Measurements from ENCODE around the gene PCCA.

The PCCA gene

GRCh38 chr13:100532090-100532766 lies 443.3 kb downstream of the PCCA start:
- H3F3A ChIP-seq (ENCODE audit: insufficient read depth) = no peaks in the 10 kb centered on the region
- no peaks in the 10 kb centered on the region for H3K27me3 ChIP-seq (ENCODE audit: low read length)
- no peaks in the 10 kb centered on the region for H3K36me3 ChIP-seq (ENCODE audit: low read length)
- H3K9me3 ChIP-seq (ENCODE audit: insufficient read depth, low read length) = no peaks in the 10 kb centered on the region
- TF ChIP-seq CTCF (IDR thresholded peaks at IDR 0.05; ENCODE audit: insufficient read depth, low read length, poor library complexity, severe bottlenecking) = no peak
- TF ChIP-seq EZH2phosphoT487 (conservative IDR thresholded peaks at IDR 0.05; ENCODE audit: low read length) = no peak
- no peaks in the 10 kb centered on the region for H3K9me2 ChIP-seq (replicated peaks; ENCODE audit: insufficient read depth, low read length)
- no peaks in the 10 kb centered on the region for H4K20me1 ChIP-seq (ENCODE audit: low read depth, low read length)
- H3K27ac ChIP-seq (ENCODE audit: low read depth, low read length) = no peak overlapping the region
- H3K4me3 ChIP-seq (ENCODE audit: insufficient read depth, low read length, poor library complexity, severe bottlenecking) = no peak overlapping the region
- no peak overlapping the region for H3K4me2 ChIP-seq (ENCODE audit: low read depth, low read length, poor library complexity, severe bottlenecking)
- H3K79me2 ChIP-seq (ENCODE audit: insufficient read depth, low read length) = no peaks in the 10 kb centered on the region
- H2AFZ ChIP-seq (ENCODE audit: low read depth, low read length, severe bottlenecking) = no peak overlapping the region
- no peak overlapping the region for H3K9ac ChIP-seq (ENCODE audit: low read length)

- no peak overlapping the region for H3K9ac ChIP-seq (ENCODE audit: low read length)
- no peaks in the 10 kb centered on the region for H4K20me1 ChIP-seq (ENCODE audit: low read depth, low read length)
- H3K36me3 ChIP-seq (ENCODE audit: low read length) = no peaks in the 10 kb centered on the region
- no peak overlapping the region for H3K27ac ChIP-seq (ENCODE audit: low read depth, low read length)
- H3F3A ChIP-seq (ENCODE audit: insufficient read depth) = no peaks in the 10 kb centered on the region
- no peaks in the 10 kb centered on the region for H3K9me2 ChIP-seq (replicated peaks; ENCODE audit: insufficient read depth, low read length)
- no peak overlapping the region for H2AFZ ChIP-seq (ENCODE audit: low read depth, low read length, severe bottlenecking)
- no peak overlapping the region for H3K4me2 ChIP-seq (ENCODE audit: low read depth, low read length, poor library complexity, severe bottlenecking)
- no peaks in the 10 kb centered on the region for H3K27me3 ChIP-seq (ENCODE audit: low read length)
- TF ChIP-seq EZH2phosphoT487 (conservative IDR thresholded peaks at IDR 0.05; ENCODE audit: low read length) (no peak), CTCF (IDR thresholded peaks at IDR 0.05; ENCODE audit: insufficient read depth, low read length, poor library complexity, severe bottlenecking) (no peak)
- no peaks in the 10 kb centered on the region for H3K9me3 ChIP-seq (ENCODE audit: insufficient read depth, low read length)
- H3K79me2 ChIP-seq (ENCODE audit: insufficient read depth, low read length) = no peaks in the 10 kb centered on the region
- H3K4me3 ChIP-seq (ENCODE audit: insufficient read depth, low read length, poor library complexity, severe bottlenecking) = no peak overlapping the region
Measured at GRCh38 chr13:100532836-100533435, 444.0 kb downstream of the PCCA start.

- Histone ChIP-seq H3K79me2 (ENCODE audit: insufficient read depth, low read length) (no peaks in the 10 kb centered on the region), H3K4me2 (ENCODE audit: low read depth, low read length, poor library complexity, severe bottlenecking) (no peak overlapping the region), H3K9me2 (replicated peaks; ENCODE audit: insufficient read depth, low read length) (no peaks in the 10 kb centered on the region), H3K9me3 (ENCODE audit: insufficient read depth, low read length) (no peaks in the 10 kb centered on the region), H2AFZ (ENCODE audit: low read depth, low read length, severe bottlenecking) (no peak overlapping the region), H3K27me3 (ENCODE audit: low read length) (no peaks in the 10 kb centered on the region), H3K27ac (ENCODE audit: low read depth, low read length) (no peak overlapping the region), H4K20me1 (ENCODE audit: low read depth, low read length) (no peaks in the 10 kb centered on the region), H3F3A (ENCODE audit: insufficient read depth) (no peaks in the 10 kb centered on the region), H3K36me3 (ENCODE audit: low read length) (no peaks in the 10 kb centered on the region), H3K9ac (ENCODE audit: low read length) (no peak overlapping the region), H3K4me3 (ENCODE audit: insufficient read depth, low read length, poor library complexity, severe bottlenecking) (no peak overlapping the region)
- TF ChIP-seq EZH2phosphoT487 (conservative IDR thresholded peaks at IDR 0.05; ENCODE audit: low read length) (no peak), CTCF (IDR thresholded peaks at IDR 0.05; ENCODE audit: insufficient read depth, low read length, poor library complexity, severe bottlenecking) (no peak)
Measured at GRCh38 chr13:100533588-100534041, 444.7 kb downstream of the PCCA start.
